ENCODE results near the gene LRP5.

LRP5 gene

GRCh38 chr11:68308068-68308467 lies 4.3 kb upstream of the LRP5 start:
- no peak for FAIRE-seq
- no peak for DNase-seq (ENCODE audit: low spot score)

DNA sequence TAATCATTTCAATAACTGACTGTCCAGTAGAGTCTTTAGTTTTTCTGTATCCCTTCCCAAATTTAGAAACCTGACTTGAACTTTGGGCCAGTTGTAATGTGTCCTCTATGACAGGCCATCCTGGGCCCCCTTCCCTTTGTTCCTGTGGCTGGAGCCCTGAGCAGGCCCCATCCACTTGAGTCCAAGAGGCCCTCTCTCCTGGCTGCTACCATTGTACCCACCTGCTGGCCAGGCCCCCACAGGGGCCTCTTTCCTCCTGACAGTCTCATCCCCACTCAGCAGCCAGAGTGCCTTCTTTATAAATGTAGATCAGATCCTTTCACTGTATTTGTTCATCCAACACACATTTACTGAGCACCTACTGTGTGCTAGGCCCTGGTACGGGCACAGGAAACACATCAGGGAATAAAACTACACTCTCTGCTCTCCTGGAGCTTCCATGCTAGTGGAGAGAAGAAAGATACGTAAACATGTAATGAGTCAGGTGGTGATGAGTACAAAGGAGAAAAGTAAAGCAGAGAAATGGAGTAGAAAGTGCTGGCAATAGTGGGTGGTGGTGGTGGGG lies 2.7 kb upstream of the LRP5 start:
- no peak for FAIRE-seq
- DNase-seq (ENCODE audit: low spot score): no peak

DNA sequence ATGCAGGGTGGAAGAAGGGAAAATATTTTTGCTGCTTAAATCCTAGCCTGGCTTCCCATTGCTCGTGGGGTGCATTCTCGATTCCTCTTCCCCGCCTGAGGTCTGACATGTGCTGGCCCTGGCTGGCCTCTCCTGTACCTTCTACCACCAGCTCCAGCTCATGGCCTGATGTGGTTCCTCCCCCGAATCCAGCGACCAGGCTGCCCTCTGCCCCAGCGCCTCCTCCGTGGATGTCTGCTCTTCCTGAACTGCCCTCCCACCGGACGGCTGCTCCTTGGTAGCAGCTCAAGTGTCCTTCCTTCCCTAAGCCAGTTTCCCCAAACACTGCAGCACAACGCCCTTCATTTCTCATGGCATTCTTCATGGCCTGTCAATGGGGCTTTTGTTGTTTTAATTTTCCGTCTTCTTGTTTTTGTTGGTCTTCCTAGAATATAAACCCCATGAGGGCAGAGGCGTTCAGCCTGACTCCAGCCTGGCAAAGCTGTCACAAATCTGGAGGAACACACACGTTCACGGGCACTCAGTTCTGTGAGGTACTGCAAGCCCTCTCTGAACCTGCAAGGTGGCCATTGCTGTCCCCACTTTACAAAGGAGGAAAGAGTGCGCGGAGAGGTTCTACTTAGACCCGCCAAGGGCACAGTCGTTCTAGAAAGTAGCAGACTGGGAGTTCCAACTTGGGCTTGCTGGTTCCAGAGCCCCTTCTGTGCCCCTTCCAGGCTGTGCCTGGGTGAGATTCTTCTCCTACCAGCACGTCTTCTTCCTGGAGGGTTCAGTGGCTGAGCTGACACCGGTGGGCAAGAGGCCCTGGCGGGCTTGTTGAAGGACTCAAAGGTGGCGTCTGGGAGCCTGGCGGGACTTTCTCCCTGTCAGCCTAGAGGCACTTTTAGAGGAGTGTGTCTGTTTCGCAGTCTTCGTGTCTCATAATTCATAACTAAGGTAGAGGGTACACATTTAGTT lies 953 bp upstream of the LRP5 start:
- FAIRE-seq (no peak), DNase-seq (ENCODE audit: low spot score) (no peak)

GRCh38 chr11:68312780-68313573 lies 586 bp downstream of the LRP5 start:
- DNase-seq (ENCODE audit: low spot score) (no peak), FAIRE-seq (no peak)

DNA sequence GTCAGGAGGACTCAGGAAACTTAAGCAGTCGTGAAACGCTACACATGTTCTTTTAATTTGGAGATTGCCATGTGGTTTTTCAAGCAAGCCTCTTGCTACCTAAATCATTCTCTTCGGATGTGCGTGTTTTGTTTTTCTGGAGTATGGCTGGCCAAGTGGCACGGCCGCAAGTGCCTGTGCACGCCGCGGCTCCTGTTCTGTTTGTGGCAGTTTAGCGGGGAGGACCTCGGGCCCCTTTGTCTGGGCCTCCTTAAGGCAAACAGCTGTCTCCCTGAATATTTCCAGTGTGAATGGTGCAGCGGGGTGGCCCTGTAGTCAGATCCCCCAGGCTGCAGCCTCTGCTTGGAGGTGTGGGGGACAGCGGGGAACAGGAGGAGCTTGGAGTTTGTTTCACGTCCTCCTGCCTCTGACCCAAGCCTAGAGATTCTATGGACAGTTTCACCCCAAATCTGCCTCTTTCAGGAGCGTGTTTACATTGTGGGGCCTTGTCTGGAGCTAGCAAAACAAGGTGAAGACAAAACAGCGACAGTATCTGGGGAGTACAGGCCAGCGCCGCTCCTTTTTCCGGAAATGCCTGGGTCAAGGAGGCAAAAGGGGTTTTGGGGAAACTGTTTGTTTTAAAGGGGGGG lies 1.3 kb downstream of the LRP5 start:
- FAIRE-seq (no peak), DNase-seq (ENCODE audit: low spot score) (no peak)

- FAIRE-seq (no peak), DNase-seq (ENCODE audit: low spot score) (peak; percentile 49)
Measured at GRCh38 chr11:68314203-68315170, 2.1 kb downstream of the LRP5 start.

GRCh38 chr11:68315171-68315920 lies 3.0 kb downstream of the LRP5 start:
- FAIRE-seq (no peak), DNase-seq (ENCODE audit: low spot score) (no peak)

DNA sequence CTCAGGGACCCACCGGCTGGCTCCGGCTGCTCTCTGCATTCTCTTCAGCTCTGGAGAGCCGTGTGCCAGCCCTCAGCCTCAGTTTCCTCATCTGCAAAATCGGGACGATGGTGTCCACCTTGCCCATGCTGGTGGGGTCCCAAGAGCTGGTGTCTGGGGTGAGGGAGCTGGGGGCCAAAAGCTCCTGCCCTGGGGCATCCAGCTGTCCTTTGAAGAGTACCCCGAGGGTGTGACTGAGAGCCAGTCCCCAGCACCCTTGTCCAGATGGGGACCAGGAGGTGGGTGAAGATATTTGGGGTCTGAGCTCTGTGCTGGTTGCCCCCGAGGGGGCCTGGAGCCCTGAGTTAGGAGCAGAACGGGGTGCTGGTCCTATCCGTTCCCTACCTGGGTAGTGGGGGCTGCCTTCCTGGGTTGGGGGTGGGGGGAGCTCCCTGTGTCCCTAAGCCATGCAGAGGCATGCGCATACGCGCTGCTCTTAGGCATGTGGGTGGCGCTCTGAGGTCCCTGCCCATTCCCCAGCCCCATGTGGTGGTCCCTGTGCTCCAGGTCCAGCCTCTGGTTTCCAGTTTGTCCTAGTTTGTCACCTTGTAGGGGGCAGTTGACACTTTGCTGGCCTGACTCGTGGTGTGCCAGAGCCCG lies 4.9 kb downstream of the LRP5 start:
- FAIRE-seq: no peak
- DNase-seq (ENCODE audit: low spot score): no peak

- FAIRE-seq: no peak
- DNase-seq (ENCODE audit: low spot score): no peak
Measured at GRCh38 chr11:68321293-68322051, 9.1 kb downstream of the LRP5 start.

DNA sequence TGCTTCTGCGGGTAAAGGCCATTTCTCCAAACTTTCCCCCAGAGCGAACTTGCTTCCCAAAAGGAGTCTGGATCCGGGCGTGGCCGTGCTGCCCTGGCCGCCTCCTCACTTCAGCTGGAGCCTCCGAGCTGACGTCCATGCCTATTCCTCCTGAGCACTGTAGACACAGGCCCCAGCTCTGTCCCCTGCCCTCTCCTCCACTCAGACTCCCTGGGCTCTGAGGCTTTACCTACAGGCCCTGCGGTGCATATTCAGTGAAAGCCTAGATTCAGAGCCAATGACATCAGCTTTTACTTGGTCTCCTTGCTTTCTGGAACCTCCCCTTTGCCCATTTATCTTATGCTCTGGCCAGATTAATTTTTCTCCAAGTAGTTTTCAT lies 9.7 kb downstream of the LRP5 start:
- DNase-seq (ENCODE audit: low spot score): no peak
- no peak for FAIRE-seq

DNA sequence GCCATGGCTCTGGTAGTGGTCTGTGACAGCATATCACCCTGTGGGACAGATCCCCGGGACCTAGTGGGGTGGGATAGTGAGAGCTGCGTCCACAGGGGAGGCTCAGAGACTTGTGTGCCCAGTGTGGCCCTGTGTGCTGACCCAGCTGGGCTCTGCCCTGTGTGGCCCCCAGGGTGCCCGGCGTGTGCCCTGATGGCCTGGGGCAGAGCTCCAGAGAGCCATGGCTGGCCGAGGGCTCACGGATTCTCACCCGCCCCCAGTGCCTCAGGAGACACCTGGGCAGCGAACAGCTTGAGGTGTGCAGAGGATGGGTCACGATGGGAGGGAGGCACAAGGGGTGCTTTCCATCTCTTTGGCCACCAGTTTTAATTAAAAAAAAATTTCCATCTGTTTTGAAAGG lies 11.8 kb downstream of the LRP5 start:
- no peak for DNase-seq (ENCODE audit: low spot score)

DNA sequence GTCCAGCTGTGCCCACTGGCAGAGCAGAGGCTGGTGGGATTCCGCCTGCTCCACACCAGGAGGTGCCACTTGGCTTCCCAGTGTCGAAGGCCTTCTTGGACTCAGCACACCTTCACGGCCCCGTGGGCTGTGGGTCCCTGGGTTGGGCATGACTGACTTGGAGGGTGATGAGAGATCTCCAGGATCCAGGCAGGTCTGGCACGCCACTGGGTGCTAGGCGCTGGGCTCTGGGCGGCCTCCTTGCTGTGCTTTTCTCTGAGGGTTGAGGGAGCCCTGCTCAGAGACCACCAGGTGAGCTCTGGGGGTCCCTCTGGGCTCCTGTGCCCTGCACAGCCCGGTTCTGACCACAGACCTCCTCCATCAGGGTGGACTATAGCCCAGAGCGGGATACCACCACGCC lies 12.3 kb downstream of the LRP5 start:
- FAIRE-seq (no peak), DNase-seq (ENCODE audit: low spot score) (no peak)

More for the DNA sequence above, 11.8 kb downstream of the LRP5 start:
- no peak for FAIRE-seq

DNA sequence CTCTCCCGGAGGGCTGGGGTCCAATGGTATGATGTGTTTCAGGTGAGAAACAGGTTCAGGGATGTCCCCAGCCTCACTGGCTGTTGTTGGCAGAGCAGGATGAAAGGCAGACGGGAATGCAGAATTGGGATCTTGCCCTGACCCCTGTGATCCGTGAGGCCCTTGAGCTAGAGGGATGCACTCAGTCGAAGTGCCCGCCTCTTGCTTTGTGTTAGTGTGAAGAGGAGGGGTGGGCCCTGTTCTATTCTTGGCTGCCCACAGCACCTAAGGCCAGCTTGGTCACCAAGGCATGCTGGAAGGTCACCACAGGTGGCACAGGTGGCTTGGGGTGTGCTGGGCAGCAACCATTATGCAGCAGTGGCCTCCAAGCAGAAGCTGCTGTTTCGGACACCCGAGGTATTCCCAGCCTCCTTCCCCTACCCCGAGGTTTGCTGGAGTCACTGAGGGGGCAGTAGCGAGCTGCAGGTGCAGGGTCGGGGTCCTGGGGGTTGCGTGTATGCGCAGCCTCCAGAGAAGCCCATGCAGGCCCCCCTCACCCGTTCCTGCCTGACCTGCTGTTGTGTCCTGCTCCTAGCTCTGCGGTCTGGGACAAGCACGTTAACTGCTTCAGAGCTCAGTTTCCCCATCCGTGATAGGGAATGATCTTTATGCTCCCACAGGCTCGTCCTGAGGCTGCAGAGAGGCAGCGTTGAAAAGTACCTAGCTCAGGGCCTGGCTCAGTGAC lies 13.0 kb downstream of the LRP5 start:
- FAIRE-seq (no peak), DNase-seq (ENCODE audit: low spot score) (no peak)

- DNase-seq (ENCODE audit: low spot score) (no peak), FAIRE-seq (no peak)
Measured at GRCh38 chr11:68325907-68326220, 13.5 kb downstream of the LRP5 start.

GRCh38 chr11:68326334-68327215 lies 14.2 kb downstream of the LRP5 start:
- FAIRE-seq: no peak
- no peak for DNase-seq (ENCODE audit: low spot score)

DNA sequence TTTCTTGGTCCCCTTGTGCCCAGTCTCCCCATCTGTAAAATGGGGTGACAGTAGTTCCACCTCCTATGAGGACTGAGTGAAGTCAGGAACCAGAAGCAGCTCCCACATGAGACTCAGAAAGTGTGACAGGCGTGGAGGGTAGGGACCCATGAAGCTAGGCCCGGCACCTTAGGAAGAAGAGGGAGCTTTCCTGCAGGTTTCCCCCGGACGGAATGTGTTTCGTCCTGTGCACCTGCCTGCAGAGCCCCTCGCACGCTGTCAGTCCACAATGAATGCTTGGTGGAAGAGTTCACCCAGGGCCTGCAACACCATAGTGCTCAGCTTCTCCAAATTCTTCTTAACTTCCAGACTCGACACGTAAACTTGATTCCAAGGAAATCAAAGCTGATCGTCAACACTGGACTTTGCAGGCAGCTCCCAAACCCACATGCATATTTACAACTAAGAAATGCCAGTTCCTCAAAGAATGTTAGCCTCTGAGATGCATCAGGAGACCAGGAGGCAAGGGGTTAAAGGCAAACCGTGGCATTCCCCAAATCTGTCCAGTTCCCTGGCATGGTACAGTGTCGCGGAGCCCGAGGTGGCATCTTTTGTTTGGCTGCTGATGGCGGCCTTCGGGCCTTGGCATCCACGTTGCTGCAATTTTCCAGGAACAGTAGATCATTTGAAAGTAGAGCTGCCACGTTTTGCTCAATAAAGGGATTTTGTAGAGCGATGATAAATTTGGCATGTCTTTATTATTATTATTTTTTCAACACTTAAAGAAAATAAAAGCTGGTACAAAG lies 15.4 kb downstream of the LRP5 start:
- peak; percentile 55 for FAIRE-seq
- DNase-seq (ENCODE audit: low spot score): no peak
